Parathyroid adenoma (tissue), 2 donors: ENCODE measurements around the gene TMEM174.
A peak's percentile ranks its signal among the peaks of the same experiment; 100 is the strongest.

Source experiments
- H2AFZ ChIP-seq: fragments of 300-600 bp; sonication (generic); one replicate; pipeline ENCODE4 v1.7.0; 2017; ENCODE audit warnings: antibody characterized with exemption, mild to moderate bottlenecking
- H3K27ac ChIP-seq: fragments of 300-600 bp; sonication (generic); one replicate; pipeline ENCODE4 v1.7.0; 2017
- H3K27me3 ChIP-seq: fragments of 300-600 bp; sonication (generic); one replicate; pipeline ENCODE4 v1.7.0; 2017; ENCODE audit warnings: low read length; ENCODE audit not compliant: control insufficient read depth, insufficient read depth
- H3K36me3 ChIP-seq: fragments of 300-600 bp; sonication (generic); one replicate; pipeline ENCODE4 v1.7.0; 2017; ENCODE audit warnings: low read length; ENCODE audit not compliant: control insufficient read depth, insufficient read depth
- H3K4me1 ChIP-seq: fragments of 300-600 bp; sonication (generic); one replicate; pipeline ENCODE4 v1.7.0; 2017; ENCODE audit warnings: control low read depth
- H3K4me2 ChIP-seq: fragments of 300-600 bp; sonication (generic); one replicate; pipeline ENCODE4 v1.7.0; 2017; ENCODE audit warnings: low read length
- H3K4me3 ChIP-seq: fragments of 300-600 bp; sonication (generic); one replicate; pipeline ENCODE4 v1.7.0; 2017; ENCODE audit warnings: low read depth, low read length
- H3K79me2 ChIP-seq: fragments of 300-600 bp; sonication (generic); one replicate; pipeline ENCODE4 v1.7.0; 2017; ENCODE audit warnings: control low read depth
- H3K9ac ChIP-seq: fragments of 300-600 bp; sonication (generic); one replicate; pipeline ENCODE4 v1.7.0; 2017; ENCODE audit warnings: mild to moderate bottlenecking
- H3K9me3 ChIP-seq: fragments of 300-600 bp; sonication (generic); one replicate; pipeline ENCODE4 v1.7.0; 2017; ENCODE audit warnings: low read length; ENCODE audit not compliant: control insufficient read depth
- TF ChIP-seq, protein P1 (sequence below): fragments of 300-600 bp; sonication (generic); IDR thresholded peaks from one replicate; pipeline ENCODE4 v1.7.0; 2017; ENCODE audit warnings: antibody characterized with exemption, mild to moderate bottlenecking
- donor health status: primary hyperparathyroidism.

Gene TMEM174

GRCh38 chr5:73197637-73198257 is 24.8 kb downstream of the TMEM174 start:
- H3K79me2 ChIP-seq: no peaks in the 10 kb centered on the region
- H3K27me3 ChIP-seq: no peaks in the 10 kb centered on the region
- TF ChIP-seq, protein P1, sequence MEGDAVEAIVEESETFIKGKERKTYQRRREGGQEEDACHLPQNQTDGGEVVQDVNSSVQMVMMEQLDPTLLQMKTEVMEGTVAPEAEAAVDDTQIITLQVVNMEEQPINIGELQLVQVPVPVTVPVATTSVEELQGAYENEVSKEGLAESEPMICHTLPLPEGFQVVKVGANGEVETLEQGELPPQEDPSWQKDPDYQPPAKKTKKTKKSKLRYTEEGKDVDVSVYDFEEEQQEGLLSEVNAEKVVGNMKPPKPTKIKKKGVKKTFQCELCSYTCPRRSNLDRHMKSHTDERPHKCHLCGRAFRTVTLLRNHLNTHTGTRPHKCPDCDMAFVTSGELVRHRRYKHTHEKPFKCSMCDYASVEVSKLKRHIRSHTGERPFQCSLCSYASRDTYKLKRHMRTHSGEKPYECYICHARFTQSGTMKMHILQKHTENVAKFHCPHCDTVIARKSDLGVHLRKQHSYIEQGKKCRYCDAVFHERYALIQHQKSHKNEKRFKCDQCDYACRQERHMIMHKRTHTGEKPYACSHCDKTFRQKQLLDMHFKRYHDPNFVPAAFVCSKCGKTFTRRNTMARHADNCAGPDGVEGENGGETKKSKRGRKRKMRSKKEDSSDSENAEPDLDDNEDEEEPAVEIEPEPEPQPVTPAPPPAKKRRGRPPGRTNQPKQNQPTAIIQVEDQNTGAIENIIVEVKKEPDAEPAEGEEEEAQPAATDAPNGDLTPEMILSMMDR: no peak
- H3K4me1 ChIP-seq: peaks cover 2% of the 10 kb centered on the region
- no peaks in the 10 kb centered on the region for H3K36me3 ChIP-seq
- H2AFZ ChIP-seq: no peak overlapping the region
- H3K9me3 ChIP-seq: no peaks in the 10 kb centered on the region
- H3K4me2 ChIP-seq: no peak overlapping the region
- H3K4me3 ChIP-seq: no peak overlapping the region
- no peak overlapping the region for H3K9ac ChIP-seq
- no peak overlapping the region for H3K27ac ChIP-seq

GRCh38 chr5:73198833-73199592 is 26.0 kb downstream of the TMEM174 start:
- Histone ChIP-seq H3K27me3 (no peaks in the 10 kb centered on the region), H2AFZ (no peak overlapping the region), H3K4me3 (no peak overlapping the region), H3K9me3 (no peaks in the 10 kb centered on the region), H3K79me2 (no peaks in the 10 kb centered on the region), H3K9ac (no peak overlapping the region), H3K4me2 (no peak overlapping the region), H3K36me3 (no peaks in the 10 kb centered on the region), H3K4me1 (peaks cover 2% of the 10 kb centered on the region), H3K27ac (no peak overlapping the region)
- TF ChIP-seq, protein P1: no peak

GRCh38 chr5:73199671-73200070 is 26.7 kb downstream of the TMEM174 start:
- Histone ChIP-seq H3K27ac (no peak overlapping the region), H3K4me1 (peaks cover 2% of the 10 kb centered on the region), H3K4me3 (no peak overlapping the region), H3K27me3 (no peaks in the 10 kb centered on the region), H3K9ac (no peak overlapping the region), H3K79me2 (no peaks in the 10 kb centered on the region), H3K36me3 (no peaks in the 10 kb centered on the region), H3K4me2 (no peak overlapping the region), H3K9me3 (no peaks in the 10 kb centered on the region), H2AFZ (no peak overlapping the region)
- TF ChIP-seq, protein P1: no peak

DNA sequence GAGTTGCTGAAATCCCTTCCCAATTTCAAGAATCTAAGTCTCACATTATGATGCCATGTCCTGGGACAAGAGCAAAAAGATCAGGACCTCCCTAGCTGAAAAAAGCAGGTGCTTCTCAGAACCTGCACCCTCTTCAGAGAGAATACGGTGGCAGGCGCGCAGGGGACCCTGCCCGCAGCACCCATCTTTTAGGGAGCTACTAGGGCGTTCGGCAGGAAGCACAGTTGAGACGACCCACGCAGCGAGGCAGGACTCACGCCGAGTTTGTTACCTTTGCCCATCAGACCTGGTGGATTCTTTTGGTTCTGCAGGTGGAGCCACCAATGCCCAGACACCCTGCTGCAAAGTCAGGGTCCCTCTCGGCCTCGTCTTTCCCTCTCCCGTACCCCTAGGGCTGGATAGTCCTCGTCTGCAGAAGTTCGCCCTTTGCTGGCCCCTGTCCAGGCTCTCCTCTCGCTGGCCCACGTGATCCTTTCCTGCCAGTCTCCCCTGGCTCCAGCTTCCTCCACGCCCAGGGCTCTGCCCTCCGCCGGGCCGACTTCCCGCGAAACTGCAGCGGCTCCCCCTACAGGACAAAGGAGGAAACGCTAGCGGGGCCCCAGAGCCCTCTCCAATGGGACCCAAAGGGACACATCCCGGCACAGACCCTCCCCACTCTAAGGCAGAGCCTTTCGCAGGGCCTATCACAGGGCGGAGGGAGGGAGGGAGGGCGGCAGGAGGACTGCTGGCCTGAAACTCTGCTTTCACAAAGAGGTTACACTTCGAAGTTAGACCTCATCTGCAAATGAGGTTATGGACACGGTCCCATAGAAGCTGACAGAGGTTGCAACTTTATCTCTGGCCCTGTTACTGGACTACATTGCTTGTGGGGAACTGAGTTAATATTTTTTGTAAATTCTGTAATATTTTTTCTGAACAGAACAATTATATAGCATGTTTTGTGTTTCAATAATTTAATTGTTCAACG is 28.8 kb downstream of the TMEM174 start:
- no peak overlapping the region for H3K4me3 ChIP-seq
- H2AFZ ChIP-seq: peak overlapping the region; percentile 90
- H3K36me3 ChIP-seq: no peaks in the 10 kb centered on the region
- peaks cover 2% of the 10 kb centered on the region for H3K4me1 ChIP-seq
- H3K9ac ChIP-seq: no peak overlapping the region
- no peaks in the 10 kb centered on the region for H3K9me3 ChIP-seq
- H3K27ac ChIP-seq: no peak overlapping the region
- H3K79me2 ChIP-seq: no peaks in the 10 kb centered on the region
- H3K4me2 ChIP-seq: peak overlapping the region; percentile 43
- TF ChIP-seq, protein P1: peak; percentile 93
- H3K27me3 ChIP-seq: no peaks in the 10 kb centered on the region
